Measurements from ENCODE around the gene RNF32.

RNF32 gene

DNA sequence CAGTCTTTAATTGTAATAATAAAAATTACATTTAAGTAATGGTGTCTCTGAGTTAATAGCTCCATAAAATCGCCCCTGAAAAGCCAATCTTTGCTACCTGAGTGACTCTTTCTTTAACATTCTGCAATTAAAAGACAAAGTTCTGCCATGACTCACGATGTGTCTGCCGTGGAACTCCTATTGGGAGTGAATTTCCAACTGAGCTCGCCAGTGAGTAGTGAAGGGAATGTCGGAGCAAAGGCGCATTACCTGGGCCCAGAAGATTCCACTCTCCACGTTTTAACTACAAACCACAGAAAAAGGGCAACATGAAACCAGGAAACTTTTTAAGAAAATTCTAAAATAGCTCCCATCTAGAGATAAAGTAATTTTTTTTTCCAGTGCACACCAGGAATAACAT is 36.9 kb upstream of the RNF32 start:
- TF ChIP-seq, protein P1, sequence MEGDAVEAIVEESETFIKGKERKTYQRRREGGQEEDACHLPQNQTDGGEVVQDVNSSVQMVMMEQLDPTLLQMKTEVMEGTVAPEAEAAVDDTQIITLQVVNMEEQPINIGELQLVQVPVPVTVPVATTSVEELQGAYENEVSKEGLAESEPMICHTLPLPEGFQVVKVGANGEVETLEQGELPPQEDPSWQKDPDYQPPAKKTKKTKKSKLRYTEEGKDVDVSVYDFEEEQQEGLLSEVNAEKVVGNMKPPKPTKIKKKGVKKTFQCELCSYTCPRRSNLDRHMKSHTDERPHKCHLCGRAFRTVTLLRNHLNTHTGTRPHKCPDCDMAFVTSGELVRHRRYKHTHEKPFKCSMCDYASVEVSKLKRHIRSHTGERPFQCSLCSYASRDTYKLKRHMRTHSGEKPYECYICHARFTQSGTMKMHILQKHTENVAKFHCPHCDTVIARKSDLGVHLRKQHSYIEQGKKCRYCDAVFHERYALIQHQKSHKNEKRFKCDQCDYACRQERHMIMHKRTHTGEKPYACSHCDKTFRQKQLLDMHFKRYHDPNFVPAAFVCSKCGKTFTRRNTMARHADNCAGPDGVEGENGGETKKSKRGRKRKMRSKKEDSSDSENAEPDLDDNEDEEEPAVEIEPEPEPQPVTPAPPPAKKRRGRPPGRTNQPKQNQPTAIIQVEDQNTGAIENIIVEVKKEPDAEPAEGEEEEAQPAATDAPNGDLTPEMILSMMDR (IDR thresholded peaks at IDR 0.05; ENCODE audit: control insufficient read depth, insufficient read depth, low read depth, low read length, missing control alignments), result no peak
- no peak for DNase-seq (ENCODE audit: low read depth)
- no peak overlapping the region for H3K4me3 ChIP-seq (ENCODE audit: control insufficient read depth, low read depth, low read length)

DNA sequence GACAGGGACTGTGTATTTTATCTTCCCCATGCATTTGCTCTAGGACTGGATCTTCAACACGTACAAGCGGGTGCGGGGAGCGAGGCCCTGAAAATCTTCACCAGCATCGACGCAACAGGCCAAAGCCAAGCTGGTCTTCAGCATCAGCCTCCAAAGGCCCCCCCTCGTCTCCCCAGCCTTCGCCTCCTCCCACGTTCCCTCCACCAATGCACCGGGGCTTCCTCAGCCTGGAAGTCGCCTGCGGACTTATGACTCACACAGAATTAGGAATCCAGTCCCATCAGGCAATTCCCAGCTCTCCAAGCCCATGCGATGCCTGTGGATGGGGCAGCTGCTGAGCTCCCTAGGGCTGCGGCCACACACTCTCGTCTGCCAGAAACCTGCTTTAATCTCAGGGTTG is 36.3 kb upstream of the RNF32 start:
- TF ChIP-seq, protein P1 (IDR thresholded peaks at IDR 0.05; ENCODE audit: control insufficient read depth, insufficient read depth, low read depth, low read length, missing control alignments), result no peak
- no peak for DNase-seq (ENCODE audit: low read depth)
- H3K4me3 ChIP-seq (ENCODE audit: control insufficient read depth, low read depth, low read length), result no peak overlapping the region

DNA sequence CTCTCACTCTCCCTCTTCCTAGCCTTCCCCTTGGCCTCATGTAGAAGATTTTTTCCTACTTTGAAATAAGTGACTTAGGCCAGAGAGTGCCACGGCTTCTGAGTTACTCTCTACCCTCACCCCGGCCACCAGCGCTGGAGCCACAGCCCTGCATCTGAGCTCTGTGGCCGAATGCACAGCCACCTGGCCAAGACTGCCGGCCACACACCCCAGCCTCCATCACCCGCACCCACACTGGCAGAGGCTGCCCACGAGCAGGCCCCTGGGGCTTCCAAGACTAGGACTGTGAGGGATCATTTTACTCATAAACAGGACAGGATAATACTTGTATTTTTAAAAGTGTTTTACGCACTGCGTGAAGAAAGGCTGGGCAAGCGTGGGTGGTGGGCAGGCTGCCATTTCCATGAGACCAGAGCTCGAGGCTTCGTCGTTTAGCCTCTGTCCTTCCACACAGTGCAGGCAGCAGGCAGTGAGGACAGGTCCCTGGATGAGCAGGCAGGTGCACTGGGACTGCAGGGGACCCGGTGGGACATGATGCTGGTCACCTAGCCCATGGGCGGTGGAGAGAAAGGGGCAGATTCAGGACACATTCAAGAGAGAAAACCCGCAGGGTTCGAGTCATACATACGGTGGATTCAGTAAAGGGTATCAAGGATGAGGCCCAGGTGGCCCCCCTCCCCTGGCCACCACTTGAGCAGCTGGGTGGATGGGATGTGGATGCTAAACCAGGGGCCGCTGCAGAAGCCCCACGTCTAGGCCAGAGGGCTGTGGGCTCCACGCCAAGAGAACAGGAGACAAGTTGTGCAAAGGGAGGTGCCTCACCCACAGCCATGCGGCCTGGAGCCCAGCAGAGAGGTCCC is 35.5 kb upstream of the RNF32 start:
- no peak for DNase-seq (ENCODE audit: low read depth)
- no peak overlapping the region for H3K4me3 ChIP-seq (ENCODE audit: control insufficient read depth, low read depth, low read length)
- TF ChIP-seq, protein P1 (IDR thresholded peaks at IDR 0.05; ENCODE audit: control insufficient read depth, insufficient read depth, low read depth, low read length, missing control alignments), result no peak

DNA sequence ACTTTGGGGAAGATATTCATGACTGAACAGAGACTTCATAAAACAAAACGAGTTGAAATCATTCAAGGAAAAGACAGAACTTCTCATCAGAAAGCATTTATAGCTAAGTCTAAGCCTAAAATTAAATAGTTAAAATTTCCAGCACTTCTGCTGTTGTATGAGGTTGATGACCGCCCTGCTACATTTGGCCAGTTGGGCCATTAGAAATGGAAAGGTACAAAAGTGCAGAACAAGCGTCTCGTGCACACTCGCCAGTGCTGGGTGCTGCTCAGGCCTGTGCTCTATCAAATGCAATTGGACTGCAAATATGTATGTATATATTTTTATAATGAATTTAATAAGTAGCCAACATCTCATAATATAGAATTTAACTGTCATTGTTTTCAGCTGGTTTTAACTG is 34.4 kb upstream of the RNF32 start:
- no peak overlapping the region for H3K4me3 ChIP-seq (ENCODE audit: control insufficient read depth, low read depth, low read length)
- TF ChIP-seq, protein P1 (IDR thresholded peaks at IDR 0.05; ENCODE audit: control insufficient read depth, insufficient read depth, low read depth, low read length, missing control alignments), result no peak
- DNase-seq (ENCODE audit: low read depth), result no peak

DNA sequence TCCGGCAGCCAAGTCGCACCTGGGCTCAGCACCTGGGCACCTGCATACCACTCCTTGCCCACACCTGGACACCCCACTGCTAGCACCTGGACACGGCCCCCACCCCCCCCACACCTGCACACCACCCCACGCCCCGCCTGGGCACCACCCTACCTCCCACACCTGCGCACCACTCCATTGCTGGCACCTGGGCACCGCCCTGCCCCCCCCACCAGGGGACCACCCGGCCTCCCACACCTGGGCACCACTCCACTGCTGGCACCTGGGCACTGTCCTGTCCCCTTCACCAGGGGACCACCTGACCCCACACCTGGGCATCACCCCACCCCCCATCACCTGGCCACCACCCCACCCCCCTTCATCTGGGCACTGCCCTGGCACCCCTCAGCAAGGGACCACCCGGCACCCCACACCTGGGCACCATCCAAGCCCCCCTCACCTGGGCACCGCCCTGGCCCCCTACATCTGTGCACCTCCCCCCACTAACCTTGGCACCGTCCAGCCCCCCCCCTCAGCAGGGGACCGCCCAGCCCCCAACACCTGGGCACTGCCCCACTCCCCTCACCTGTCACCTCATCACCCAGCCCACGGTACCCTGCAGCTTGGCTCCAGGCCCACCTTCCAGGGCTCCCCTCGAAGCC is 33.8 kb upstream of the RNF32 start:
- no peak for DNase-seq (ENCODE audit: low read depth)
- TF ChIP-seq, protein P1 (IDR thresholded peaks at IDR 0.05; ENCODE audit: control insufficient read depth, insufficient read depth, low read depth, low read length, missing control alignments), result no peak
- no peak overlapping the region for H3K4me3 ChIP-seq (ENCODE audit: control insufficient read depth, low read depth, low read length)

DNA sequence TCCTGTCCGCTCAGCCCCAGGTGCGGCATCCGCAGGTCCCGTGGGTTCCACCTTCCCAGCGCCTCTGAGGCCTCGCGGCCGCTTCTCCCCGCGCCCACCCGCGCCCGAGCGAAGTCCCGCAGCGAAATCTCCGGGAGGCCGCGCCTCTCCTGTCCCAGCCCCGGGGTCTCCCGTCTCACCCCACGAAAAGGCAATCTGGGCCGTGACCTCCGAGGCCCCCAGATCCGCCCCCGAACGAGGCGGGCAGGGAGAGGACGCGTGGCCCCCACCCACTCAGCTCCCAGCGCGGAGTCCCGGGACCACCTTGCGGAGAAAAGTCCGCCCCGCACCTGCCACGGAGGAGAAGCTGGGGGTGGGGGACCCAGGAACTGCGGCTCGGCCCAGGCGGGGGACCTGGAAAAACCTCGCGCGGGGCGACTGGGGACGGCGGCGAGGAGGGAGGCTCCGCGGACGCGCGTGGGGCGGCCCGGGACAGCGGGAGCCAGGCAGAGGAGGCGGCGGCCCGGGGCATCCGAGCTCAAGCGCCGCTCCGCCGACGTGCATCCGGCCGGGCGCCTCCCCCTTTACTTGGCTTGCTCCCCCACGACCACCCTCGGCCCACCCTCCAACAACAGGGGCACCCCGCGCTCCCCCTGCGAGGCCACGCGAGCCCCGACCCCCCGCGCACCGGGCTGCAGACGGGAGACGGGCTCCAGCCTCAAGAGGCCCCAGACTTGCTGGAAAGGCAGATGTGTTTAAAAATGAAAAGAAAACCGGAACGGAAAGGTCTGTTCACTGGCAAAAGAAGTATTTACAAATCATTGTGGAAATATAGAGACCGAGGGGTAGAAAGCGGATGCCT is 33.0 kb upstream of the RNF32 start:
- no peak overlapping the region for H3K4me3 ChIP-seq (ENCODE audit: control insufficient read depth, low read depth, low read length)
- DNase-seq (ENCODE audit: low read depth), result no peak
- TF ChIP-seq, protein P1 (IDR thresholded peaks at IDR 0.05; ENCODE audit: control insufficient read depth, insufficient read depth, low read depth, low read length, missing control alignments), result no peak

Measured in AG09309 (cell line).